Transverse colon (tissue), 4 donors: Measurements from ENCODE around the gene BTK. TPM values are rescaled to one million over a fixed set of nuclear protein-coding genes. Genes with fewer than 3 reads are reported as not detected.
A peak's percentile ranks its signal among the peaks of the same experiment; 100 is the strongest.

Experiments used
- DNase-seq: peaks from one replicate; pipeline ENCODE4 v3.0.0-alpha.2; 2019
- H3K27ac ChIP-seq, 4 donors: fragments of 200-600 bp; sonication (generic); 2 replicates each; pipeline ENCODE4 v1.5.1; 2016 to 2018; ENCODE audit warnings: inconsistent platforms in 4 of 4
- H3K27me3 ChIP-seq: fragments of 200-600 bp; sonication (generic); 2 replicates; pipeline ENCODE4 v1.5.1; 2017; ENCODE audit warnings: inconsistent platforms
- H3K36me3 ChIP-seq, 4 donors: fragments of 200-600 bp; sonication (generic); 2 replicates each; pipeline ENCODE4 v1.5.1; 2017 to 2019; ENCODE audit warnings: inconsistent platforms in 4 of 4
- H3K4me1 ChIP-seq, 4 donors: fragments of 200-600 bp; sonication (generic); 2 replicates each; pipeline ENCODE4 v1.5.1; 2017 to 2020; ENCODE audit warnings: inconsistent platforms in 4 of 4
- H3K4me3 ChIP-seq, 4 donors: fragments of 200-600 bp; sonication (generic); 1 replicate in 1 of 4; 2 replicates in 3 of 4; pipeline versions ENCODE4 v1.5.1 to v1.6.1; 2017 to 2019; ENCODE audit warnings: inconsistent platforms in 4 of 4
- H3K9me3 ChIP-seq, 2 donors: fragments of 200-600 bp; sonication (generic); 2 replicates each; pipeline ENCODE4 v1.5.1; 2017 to 2019; ENCODE audit warnings: inconsistent platforms in 2 of 2
- CTCF ChIP-seq, 5 experiments: fragments of 200-600 bp in 3 of 5; fragments of 450-650 bp in 2 of 5; sonication (generic) in 3 of 5; IDR thresholded peaks; 1 replicate in 2 of 5; 2 replicates in 3 of 5; pipeline ENCODE4 v1.5.1; 2016 to 2017; ENCODE audit warnings: antibody characterized with exemption in 5 of 5, inconsistent platforms in 3 of 5, mild to moderate bottlenecking in 2 of 5, moderate library complexity in 1 of 5
- EP300 ChIP-seq: sonication (generic); formaldehyde crosslinking; IDR thresholded peaks from one replicate; pipeline ENCODE4 v1.6.1; 2017; ENCODE audit warnings: antibody characterized with exemption, low read depth
- POLR2A ChIP-seq: fragments of 450-650 bp; IDR thresholded peaks from one replicate; pipeline ENCODE4 v1.6.1; 2016; ENCODE audit warnings: antibody characterized with exemption, mild to moderate bottlenecking, moderate library complexity
- POLR2AphosphoS5 ChIP-seq, 3 donors: sonication (generic); formaldehyde crosslinking; IDR thresholded peaks; one replicate each; pipeline ENCODE4 v1.6.1; 2016; ENCODE audit warnings: antibody characterized with exemption in 3 of 3
- WGBS, 2 donors: methylation state at CpG; one replicate each; pipeline ENCODE4 v1.1.5; 2018; ENCODE audit warnings: low coverage in 1 of 2; 5-methylcytosine and 5-hydroxymethylcytosine counted together
- in situ Hi-C, 4 donors: fragments of 200-750 bp; cut with MboI; loops; one replicate each; pipeline versions ENCODE4 v1.15.0 to v1.15.1; 2017; ENCODE audit warnings: low sequenced_read_pairs in 3 of 4, low pct_ligation_motif_present in 1 of 4, low pct_unique_long_range_greater_than_20kb in 1 of 4
- intact Hi-C: fragments of 100-400 bp; cut with DNase I; formaldehyde crosslinking; loops from one replicate; pipeline ENCODE4 v1.15.1; 2023; ENCODE audit warnings: low total_unique reads
- total RNA-seq, 4 donors: library from RNA; depleted of rRNA; stranded (reverse); fragments of >200 nt; gene quantifications; one replicate each; pipeline ENCODE4 v1.1.0, GENCODE V29; 2016

The BTK gene
- total RNA-seq, 4 donors from 2014 or later = 0.40 to 7.9 (median 4.4) TPM

GRCh38 chrX:101388604-101389003 is 2.6 kb upstream of the BTK start:
- 84% methylated on average over 3 of the region's 3 CpGs; no CpG with 5 or more reads in 1 of the 2 donors for WGBS, 2 donors
- TF ChIP-seq EP300 (no peak), POLR2A (no peak), POLR2AphosphoS5 (IDR thresholded peaks at IDR 0.05) (no peak), CTCF (IDR thresholded peaks at IDR 0.05) (no peak)
- peaks cover 0 to 13% (median 0%) of the 10 kb centered on the region in 4 donors for H3K4me1 ChIP-seq
- H3K36me3 ChIP-seq = no peaks in the 10 kb centered on the region
- intact Hi-C loops = no loop called here
- DNase-seq = no peak
- in situ Hi-C loops = no loop called here
- H3K27ac ChIP-seq = no peak overlapping the region
- no peak overlapping the region for H3K4me3 ChIP-seq
- H3K27me3 ChIP-seq = no peaks in the 10 kb centered on the region
- no peaks in the 10 kb centered on the region for H3K9me3 ChIP-seq

GRCh38 chrX:101386542-101386885 is 523 bp upstream of the BTK start:
- no peaks in the 10 kb centered on the region for H3K36me3 ChIP-seq
- H3K27ac ChIP-seq = peak overlapping the region in 1 of 4 donors; percentile 41
- no peaks in the 10 kb centered on the region for H3K9me3 ChIP-seq
- 74 to 87% methylated on average over 5 to 6 of the region's 6 CpGs for WGBS, 2 donors
- intact Hi-C loops = no loop called here
- H3K27me3 ChIP-seq = no peaks in the 10 kb centered on the region
- TF ChIP-seq EP300 (no peak), POLR2AphosphoS5 (IDR thresholded peaks at IDR 0.05) (no peak), POLR2A (no peak), CTCF (IDR thresholded peaks at IDR 0.05) (no peak)
- H3K4me1 ChIP-seq = no peaks in the 10 kb centered on the region
- in situ Hi-C loops = no loop called here
- no peak for DNase-seq
- no peak overlapping the region for H3K4me3 ChIP-seq

GRCh38 chrX:101385026-101385684 is 836 bp downstream of the BTK start:
- Histone ChIP-seq H3K27ac (peak overlapping the region in 2 of 4 donors; percentile 18 to 59), H3K4me3 (no peak overlapping the region), H3K36me3 (no peaks in the 10 kb centered on the region), H3K9me3 (no peaks in the 10 kb centered on the region), H3K4me1 (no peaks in the 10 kb centered on the region), H3K27me3 (no peaks in the 10 kb centered on the region)
- no peak for DNase-seq
- 67 to 71% methylated on average over 2 to 7 of the region's 7 CpGs for WGBS, 2 donors
- no peak for TF ChIP-seq POLR2A
- no peak for TF ChIP-seq EP300
- TF ChIP-seq CTCF (IDR thresholded peaks at IDR 0.05) = no peak
- TF ChIP-seq POLR2AphosphoS5 (IDR thresholded peaks at IDR 0.05) = no peak
- intact Hi-C loops = no loop called here
- in situ Hi-C loops = no loop called here

- in situ Hi-C loops (no loop called here), intact Hi-C loops (no loop called here)
- Histone ChIP-seq H3K27me3 (no peaks in the 10 kb centered on the region), H3K9me3 (no peaks in the 10 kb centered on the region), H3K4me3 (no peak overlapping the region), H3K36me3 (no peaks in the 10 kb centered on the region), H3K4me1 (no peaks in the 10 kb centered on the region), H3K27ac (no peak overlapping the region)
- WGBS, 2 donors = 60% methylated on average over 4 of the region's 4 CpGs; no CpG with 5 or more reads in 1 of the 2 donors
- TF ChIP-seq EP300 (no peak), POLR2A (no peak), CTCF (IDR thresholded peaks at IDR 0.05) (no peak), POLR2AphosphoS5 (IDR thresholded peaks at IDR 0.05) (no peak)
- peak; percentile 26 for DNase-seq
Observed at GRCh38 chrX:101383679-101384205, 2.2 kb downstream of the BTK start.
